ENCODE measurements around the gene DROSHA.
A peak's percentile ranks its signal among the peaks of the same experiment; 100 is the strongest.

Gene DROSHA

GRCh38 chr5:31459594-31459993, 72.3 kb downstream of the DROSHA start:
- no peak for DNase-seq

DNA sequence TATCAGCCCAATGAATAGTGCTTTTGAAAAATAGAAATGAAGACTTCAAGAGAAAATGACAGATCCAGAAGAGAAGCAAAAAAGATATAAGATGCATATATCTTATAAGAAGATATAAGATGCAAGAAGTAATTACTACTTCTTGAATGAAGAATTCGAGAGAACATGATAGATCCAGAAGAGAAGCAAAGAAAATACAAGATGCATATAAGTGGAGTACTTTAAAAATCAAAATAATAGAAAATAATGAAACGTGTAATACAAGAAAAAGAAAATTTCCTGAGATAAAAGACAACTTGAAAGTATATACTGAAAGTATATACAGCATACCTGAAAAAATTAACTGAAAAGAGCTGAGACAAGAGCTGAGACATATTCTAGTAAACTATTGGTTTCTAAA, 76.7 kb downstream of the DROSHA start:
- no peak for DNase-seq

GRCh38 chr5:31453522-31453921, 78.4 kb downstream of the DROSHA start:
- DNase-seq: no peak

- DNase-seq: no peak
Measured at GRCh38 chr5:31452314-31452713, 79.6 kb downstream of the DROSHA start.

DNA sequence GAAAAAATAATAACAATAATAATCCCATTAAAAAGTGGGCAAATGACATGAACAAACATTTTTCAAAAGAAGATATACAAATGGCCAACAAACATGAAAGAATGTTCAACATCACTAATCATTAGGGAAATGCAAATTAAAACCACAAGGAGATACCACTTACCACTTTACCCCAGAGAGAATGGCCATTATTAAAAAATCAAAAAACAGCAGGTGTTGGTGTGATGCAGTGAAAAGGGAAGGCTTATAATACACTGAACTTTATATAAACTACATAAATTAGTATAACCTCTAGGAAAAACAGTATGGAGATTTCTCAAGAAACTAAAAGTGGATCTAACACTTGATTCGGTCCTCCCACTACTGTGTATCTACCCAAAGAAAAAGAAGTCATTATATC, 81.9 kb downstream of the DROSHA start:
- no peak for DNase-seq

- no peak for DNase-seq
Measured at GRCh38 chr5:31449174-31449573, 82.7 kb downstream of the DROSHA start.

- no peak for DNase-seq
Measured at GRCh38 chr5:31445041-31445600, 86.8 kb downstream of the DROSHA start.

- DNase-seq: no peak
Measured at GRCh38 chr5:31443572-31443971, 88.3 kb downstream of the DROSHA start.

DNA sequence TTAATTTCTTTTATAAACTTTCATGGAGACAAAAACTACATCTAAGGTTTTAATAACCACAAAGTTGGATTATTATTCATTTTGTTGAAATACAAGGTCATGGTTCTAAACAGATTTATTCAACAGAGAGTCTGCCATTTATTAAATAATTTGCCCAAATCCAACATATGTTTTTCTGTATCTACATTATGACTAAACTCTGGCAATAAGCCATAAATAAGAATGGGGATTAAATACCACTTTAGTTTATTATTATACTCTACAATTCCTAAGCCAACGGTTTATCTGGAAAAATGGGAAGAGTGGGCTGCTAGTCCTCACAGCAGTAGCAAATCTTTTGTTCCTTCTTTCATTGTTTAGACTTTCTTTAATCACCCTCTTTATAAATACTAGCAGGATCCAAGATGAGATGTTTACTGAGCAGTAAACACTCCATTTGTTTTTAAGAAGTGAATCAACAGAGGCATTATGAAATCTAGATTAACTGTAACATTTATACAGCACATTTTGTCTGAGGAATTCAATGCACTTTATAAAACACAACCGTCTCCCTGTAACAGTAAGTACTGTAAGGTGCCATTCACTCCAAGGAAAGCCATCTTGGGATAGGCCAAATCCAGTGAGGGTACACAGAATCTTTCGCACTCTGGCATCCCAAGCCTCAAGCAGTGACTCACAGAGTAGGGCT, 89.7 kb downstream of the DROSHA start:
- DNase-seq: no peak

DNA sequence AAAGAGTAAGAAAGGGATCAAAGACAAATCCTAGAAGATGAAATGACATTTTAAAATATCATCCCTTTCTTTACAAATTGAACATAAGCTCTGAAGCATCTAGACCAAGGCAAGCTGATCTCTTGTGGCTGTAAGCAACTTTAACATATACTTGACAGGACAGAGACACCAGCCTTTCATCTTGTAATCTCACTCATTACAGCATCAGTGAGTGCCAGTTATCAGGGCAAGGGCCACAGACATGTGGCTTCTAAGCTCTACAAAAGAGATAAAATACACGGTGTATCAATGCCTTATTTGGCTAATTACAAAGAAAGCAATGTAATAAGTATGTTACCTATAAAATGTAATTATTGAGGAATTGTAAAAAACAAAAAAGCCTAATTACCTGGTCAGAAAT, 95.0 kb downstream of the DROSHA start:
- no peak for DNase-seq

GRCh38 chr5:31435730-31436129, 96.2 kb downstream of the DROSHA start:
- DNase-seq: no peak

GRCh38 chr5:31434898-31435297, 97.0 kb downstream of the DROSHA start:
- DNase-seq: no peak

DNA sequence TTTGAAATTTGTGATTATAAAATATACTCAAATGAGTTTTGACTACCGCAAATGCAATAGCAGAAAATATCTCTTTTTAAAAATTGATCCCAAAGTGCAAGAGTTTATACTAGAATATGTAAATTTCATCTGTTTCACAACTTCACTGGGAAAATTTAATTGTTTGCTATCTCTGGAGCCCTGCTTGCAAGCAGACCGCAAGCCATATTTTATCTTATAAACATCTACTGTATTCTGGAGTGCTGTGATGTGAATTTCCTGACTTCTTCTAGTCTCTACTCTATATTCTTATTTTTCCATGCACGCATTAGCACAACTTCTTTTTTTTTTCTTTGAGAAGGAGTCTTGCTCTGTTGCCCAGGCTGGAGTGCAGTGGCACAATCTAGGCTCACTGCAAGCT, 98.7 kb downstream of the DROSHA start:
- no peak for DNase-seq

DNA sequence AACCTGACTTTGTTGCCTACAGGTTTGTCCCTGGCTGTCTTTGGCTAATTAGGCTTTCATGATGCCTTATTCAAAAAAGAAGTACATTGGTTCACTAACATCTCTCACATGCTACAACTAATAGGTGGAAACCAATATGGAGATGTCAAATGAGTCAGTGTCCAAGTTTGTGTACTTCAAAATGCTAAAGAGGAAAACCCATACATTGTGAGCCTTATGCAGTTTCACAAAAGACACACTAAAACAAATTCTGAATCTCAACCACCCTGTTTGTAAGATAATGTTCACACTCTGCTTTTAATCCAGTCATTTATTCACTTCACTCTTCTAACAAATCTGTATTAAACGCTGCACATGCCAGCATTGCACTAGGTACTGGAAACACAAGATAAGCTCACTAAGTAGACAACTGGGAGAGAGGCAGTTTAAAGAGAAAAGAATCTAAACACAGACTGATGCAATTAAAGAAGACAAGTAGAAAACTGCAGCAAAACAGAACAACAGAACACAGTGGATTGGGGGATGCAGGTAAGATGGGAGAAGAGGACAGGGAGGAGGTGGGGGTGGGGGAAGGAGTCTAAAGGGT, 104.1 kb downstream of the DROSHA start:
- no peak for DNase-seq

GRCh38 chr5:31427013-31427723, 104.7 kb downstream of the DROSHA start:
- no peak for DNase-seq

GRCh38 chr5:31421806-31422586, 109.9 kb downstream of the DROSHA start:
- DNase-seq: no peak

DNA sequence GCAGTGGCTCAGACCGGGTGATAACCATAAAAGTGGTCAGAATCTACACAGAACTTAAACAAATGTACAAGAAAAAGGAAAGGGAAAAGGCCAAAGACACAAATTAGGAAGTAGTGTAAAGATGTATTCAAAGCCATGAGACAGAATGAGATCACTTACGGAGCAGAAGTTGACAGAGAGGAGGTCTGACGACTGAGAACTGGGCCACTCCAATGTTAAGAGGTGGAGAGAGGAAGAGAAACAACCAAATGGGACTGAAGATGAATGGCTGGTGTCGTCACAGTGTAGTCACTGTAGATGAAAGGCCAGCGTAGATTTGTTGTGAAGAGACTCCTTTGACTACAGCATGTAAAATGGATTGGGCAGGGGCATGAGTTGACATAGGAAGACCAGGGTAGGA, 114.4 kb downstream of the DROSHA start:
- no peak for DNase-seq

GRCh38 chr5:31416547-31416946, 115.3 kb downstream of the DROSHA start:
- DNase-seq: no peak

GRCh38 chr5:31415960-31416359, 115.9 kb downstream of the DROSHA start:
- no peak for DNase-seq

GRCh38 chr5:31415009-31415923, 116.6 kb downstream of the DROSHA start:
- DNase-seq: peak; percentile 88

- DNase-seq: no peak
Measured at GRCh38 chr5:31413030-31413812, 118.7 kb downstream of the DROSHA start.
